Neuronal stem cell (in vitro differentiated cells): ENCODE measurements around the gene DMD.
"Not testable (repeated sequence)": the region's sequence is repeated elsewhere in the genome, so short reads cannot be mapped to it uniquely, and the experiment has no call there.

Source experiments
- DNase-seq: peaks from one replicate; pipeline ENCODE4 v3.0.0-alpha.2; 2013; ENCODE audit warnings: low spot score
- H2AFZ ChIP-seq: one replicate; pipeline ENCODE4 v1.6.1; 2013; ENCODE audit warnings: mild to moderate bottlenecking, low read length, inconsistent platforms
- H2AK5ac ChIP-seq: 2 replicates; pipeline ENCODE4 v1.6.1; 2013; ENCODE audit warnings: low read depth, mild to moderate bottlenecking, inconsistent platforms, low read length, moderate library complexity, mixed read lengths
- H2BK120ac ChIP-seq: 2 replicates; pipeline ENCODE4 v1.6.1; 2013; ENCODE audit warnings: low read depth, mild to moderate bottlenecking, inconsistent platforms, low read length, moderate library complexity, mixed read lengths
- H2BK12ac ChIP-seq: one replicate; pipeline ENCODE4 v1.6.1; 2013; ENCODE audit warnings: low read length, inconsistent platforms
- H2BK15ac ChIP-seq: 2 replicates; pipeline ENCODE4 v1.6.1; 2013; ENCODE audit warnings: mild to moderate bottlenecking, low read length, inconsistent platforms, mixed read lengths
- H2BK5ac ChIP-seq: one replicate; pipeline ENCODE4 v1.6.1; 2013; ENCODE audit warnings: inconsistent platforms, mild to moderate bottlenecking, low read length, moderate library complexity
- H3K14ac ChIP-seq: one replicate; pipeline ENCODE4 v1.6.1; 2013; ENCODE audit warnings: low read length, inconsistent platforms
- H3K18ac ChIP-seq: 2 replicates; pipeline ENCODE4 v1.6.1; 2013; ENCODE audit warnings: low read length, inconsistent platforms
- H3K23ac ChIP-seq: 2 replicates; pipeline ENCODE4 v1.6.1; 2013; ENCODE audit warnings: low read depth, mild to moderate bottlenecking, mixed read lengths, low read length, inconsistent platforms; ENCODE audit not compliant: poor library complexity
- H3K27ac ChIP-seq: replicated peaks from 3 replicates; pipeline ENCODE4 v1.5.1; 2013; ENCODE audit warnings: low read length, inconsistent platforms
- H3K27me3 ChIP-seq, 3 experiments: 2 replicates each; pipeline ENCODE4 v1.6.1; 2013; ENCODE audit warnings: low read length in 3 of 3, mild to moderate bottlenecking in 2 of 3, inconsistent platforms in 1 of 3, low read depth in 1 of 3, mixed read lengths in 1 of 3, moderate library complexity in 1 of 3; ENCODE audit not compliant: control insufficient read depth in 3 of 3, insufficient read depth in 3 of 3
- H3K36me3 ChIP-seq, 2 donors: replicated peaks in 1 of 2; 2 replicates each; pipeline ENCODE4 v1.6.1; 2013; ENCODE audit warnings: low read length in 2 of 2; ENCODE audit not compliant: control insufficient read depth in 2 of 2, insufficient read depth in 2 of 2
- H3K4ac ChIP-seq: 2 replicates; pipeline ENCODE4 v1.6.1; 2013; ENCODE audit warnings: inconsistent platforms, mild to moderate bottlenecking, low read length, moderate library complexity
- H3K4me1 ChIP-seq, 2 donors: 1 replicate in 1 of 2; 2 replicates in 1 of 2; pipeline ENCODE4 v1.6.1; 2013; ENCODE audit warnings: low read length in 2 of 2, low read depth in 1 of 2; ENCODE audit not compliant: control insufficient read depth in 2 of 2, insufficient read depth in 1 of 2
- H3K4me2 ChIP-seq: one replicate; pipeline ENCODE4 v1.6.1; 2013; ENCODE audit warnings: mild to moderate bottlenecking, low read length, inconsistent platforms; ENCODE audit not compliant: insufficient read depth, poor library complexity, severe bottlenecking
- H3K4me3 ChIP-seq, 2 donors: 2 replicates each; pipeline ENCODE4 v1.5.1; 2013; ENCODE audit warnings: low read length in 2 of 2, mild to moderate bottlenecking in 2 of 2, inconsistent platforms in 1 of 2, moderate library complexity in 1 of 2
- H3K79me1 ChIP-seq: one replicate; pipeline ENCODE4 v1.6.1; 2013; ENCODE audit warnings: low read depth, mild to moderate bottlenecking, inconsistent platforms, low read length, moderate library complexity
- H3K9ac ChIP-seq: one replicate; pipeline ENCODE4 v1.6.1; 2013; ENCODE audit warnings: mild to moderate bottlenecking, low read depth, low read length, inconsistent platforms; ENCODE audit not compliant: poor library complexity
- H3K9me3 ChIP-seq, 2 donors: replicated peaks in 1 of 2; 2 replicates each; pipeline versions ENCODE3 to v1.6.1; 2013; ENCODE audit warnings: low read length in 2 of 2, mild to moderate bottlenecking in 2 of 2, inconsistent platforms in 1 of 2, low read depth in 1 of 2, mixed read lengths in 1 of 2, moderate library complexity in 1 of 2; ENCODE audit not compliant: control insufficient read depth in 2 of 2, insufficient read depth in 1 of 2
- H4K8ac ChIP-seq: one replicate; pipeline ENCODE4 v1.6.1; 2013; ENCODE audit warnings: low read depth, mild to moderate bottlenecking, inconsistent platforms, low read length, moderate library complexity
- H4K91ac ChIP-seq: one replicate; pipeline ENCODE4 v1.6.1; 2013; ENCODE audit warnings: low read length, low read depth, mild to moderate bottlenecking, inconsistent platforms; ENCODE audit not compliant: poor library complexity
- WGBS, 2 donors: extraction: QIAGEN DNeasy Blood & Tissue Kit; methylation state at CpG; one replicate each; pipeline ENCODE4 v1.1.7; 2013; ENCODE audit warnings: missing lambda C conversion rate in 2 of 2, mixed read lengths in 1 of 2; ENCODE audit not compliant: insufficient read length in 2 of 2, insufficient replicate concordance in 1 of 2; ENCODE audit errors: extremely low coverage in 2 of 2; 5-methylcytosine and 5-hydroxymethylcytosine counted together

Gene DMD

DNA sequence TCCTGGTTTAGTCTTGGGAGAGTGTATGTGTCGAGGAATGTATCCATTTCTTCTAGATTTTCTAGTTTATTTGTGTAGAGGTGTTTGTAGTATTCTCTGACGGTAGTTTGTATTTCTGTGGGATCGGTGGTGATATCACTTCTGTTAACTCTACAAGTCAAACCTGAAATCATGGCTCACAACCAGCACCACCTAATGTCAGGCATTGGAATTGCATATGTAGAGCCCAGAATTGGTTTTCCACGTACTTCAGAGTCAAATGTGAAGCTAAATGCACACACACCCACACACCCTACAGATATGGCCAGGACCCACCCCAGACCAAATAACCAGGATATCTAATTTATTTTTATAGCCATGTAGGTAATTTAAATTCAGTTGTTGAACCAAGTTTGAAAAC, 964.7 kb downstream of the DMD start:
- H4K8ac ChIP-seq, H3K4ac ChIP-seq, H3K4me2 ChIP-seq, H2BK120ac ChIP-seq, H3K4me3 ChIP-seq, H3K4me1 ChIP-seq, H2AFZ ChIP-seq, H2BK5ac ChIP-seq, H2BK15ac ChIP-seq, H3K9me3 ChIP-seq, H3K27ac ChIP-seq, H3K79me1 ChIP-seq, H3K18ac ChIP-seq, H2AK5ac ChIP-seq, H3K23ac ChIP-seq, H3K27me3 ChIP-seq, H3K14ac ChIP-seq, H3K9ac ChIP-seq, H3K36me3 ChIP-seq, H4K91ac ChIP-seq, H2BK12ac ChIP-seq: not testable (repeated sequence)
- peak; percentile 0 for DNase-seq
- WGBS, 2 donors, result no CpG with 5 or more reads among the region's 4 CpGs

GRCh38 chrX:32195611-32196010, 1015.7 kb downstream of the DMD start:
- no CpG with 5 or more reads among the region's 2 CpGs for WGBS, 2 donors

DNA sequence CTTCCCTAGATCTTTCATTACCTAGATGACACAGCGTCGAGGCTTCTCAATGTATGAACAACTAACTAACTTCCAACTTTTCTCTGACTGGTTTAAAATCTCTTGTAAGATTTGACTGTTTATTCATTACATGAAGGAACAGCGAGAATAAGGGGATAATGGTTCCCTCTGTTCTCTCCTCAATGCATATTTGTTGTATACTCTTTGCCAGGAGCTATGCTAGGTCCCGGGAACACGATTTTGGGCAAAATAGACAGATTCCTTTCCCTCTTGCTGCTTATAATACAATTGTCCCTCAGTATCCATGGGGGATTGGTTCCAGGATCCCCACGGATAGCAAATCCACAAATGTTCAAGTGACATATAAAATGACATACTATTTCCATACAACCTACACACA, 1020.0 kb downstream of the DMD start:
- H3K4me3 ChIP-seq, result no peak overlapping the region
- no peak overlapping the region for H3K9ac ChIP-seq
- H3K4me2 ChIP-seq, result no peak overlapping the region
- WGBS, 2 donors, result no CpG with 5 or more reads among the region's 6 CpGs
- no peaks in the 10 kb centered on the region for H3K79me1 ChIP-seq
- no peak overlapping the region for H3K14ac ChIP-seq
- no peak for DNase-seq
- no peak overlapping the region for H2BK5ac ChIP-seq
- no peak overlapping the region for H2BK15ac ChIP-seq
- H2BK120ac ChIP-seq, result no peak overlapping the region
- no peaks in the 10 kb centered on the region for H3K36me3 ChIP-seq
- no peak overlapping the region for H3K4ac ChIP-seq
- H3K23ac ChIP-seq, result no peak overlapping the region
- no peak overlapping the region for H4K91ac ChIP-seq
- no peak overlapping the region for H3K18ac ChIP-seq
- no peak overlapping the region for H2BK12ac ChIP-seq
- no peak overlapping the region for H2AFZ ChIP-seq
- H2AK5ac ChIP-seq, result no peak overlapping the region
- H3K9me3 ChIP-seq, result no peaks in the 10 kb centered on the region
- H3K27me3 ChIP-seq, result no peaks in the 10 kb centered on the region
- H3K27ac ChIP-seq, result no peak overlapping the region
- H3K4me1 ChIP-seq, result peaks cover 0 to 5% of the 10 kb centered on the region in 2 donors
- no peak overlapping the region for H4K8ac ChIP-seq

More at GRCh38 chrX:32195611-32196010, 1015.7 kb downstream of the DMD start:
- H2AK5ac ChIP-seq, result no peak overlapping the region
- no peak overlapping the region for H3K9ac ChIP-seq
- H3K18ac ChIP-seq, result no peak overlapping the region
- H3K79me1 ChIP-seq, result no peaks in the 10 kb centered on the region
- no peaks in the 10 kb centered on the region for H3K36me3 ChIP-seq
- no peak overlapping the region for H4K8ac ChIP-seq
- H2BK120ac ChIP-seq, result no peak overlapping the region
- H3K9me3 ChIP-seq, result no peaks in the 10 kb centered on the region
- no peak overlapping the region for H3K4ac ChIP-seq
- H3K27ac ChIP-seq, result no peak overlapping the region
- H3K14ac ChIP-seq, result no peak overlapping the region
- no peak for DNase-seq
- no peak overlapping the region for H4K91ac ChIP-seq
- H2BK15ac ChIP-seq, result no peak overlapping the region
- H3K23ac ChIP-seq, result no peak overlapping the region
- H3K4me2 ChIP-seq, result no peak overlapping the region
- H3K4me1 ChIP-seq, result peaks cover 0 to 5% of the 10 kb centered on the region in 2 donors
- H2BK5ac ChIP-seq, result no peak overlapping the region
- H3K27me3 ChIP-seq, result no peaks in the 10 kb centered on the region
- no peak overlapping the region for H3K4me3 ChIP-seq
- no peak overlapping the region for H2AFZ ChIP-seq
- H2BK12ac ChIP-seq, result no peak overlapping the region

- Histone ChIP-seq H3K14ac (no peak overlapping the region), H2AK5ac (no peak overlapping the region), H3K36me3 (no peaks in the 10 kb centered on the region), H3K23ac (no peak overlapping the region), H2BK15ac (no peak overlapping the region), H3K27ac (no peak overlapping the region), H3K4ac (no peak overlapping the region), H3K27me3 (no peaks in the 10 kb centered on the region), H3K4me2 (no peak overlapping the region), H2BK12ac (no peak overlapping the region), H4K91ac (no peak overlapping the region), H2AFZ (no peak overlapping the region), H3K4me3 (no peak overlapping the region), H2BK120ac (no peak overlapping the region), H3K18ac (no peak overlapping the region), H2BK5ac (no peak overlapping the region), H3K9ac (no peak overlapping the region), H3K4me1 (no peaks in the 10 kb centered on the region), H3K79me1 (no peaks in the 10 kb centered on the region), H4K8ac (no peak overlapping the region), H3K9me3 (no peaks in the 10 kb centered on the region)
- no peak for DNase-seq
- WGBS, 2 donors, result no CpG with 5 or more reads among the region's 2 CpGs
These were observed 1026.2 kb downstream of the DMD start for GRCh38 chrX:32185160-32185559.
